Activated CD8-positive, alpha-beta memory T cell treated with anti-CD3 and anti-CD28 coated beads, Interleukin-2, amount 50 U/mL, for 1 hour (primary cell): Measurements from ENCODE around the gene MCM5.
"Not testable (repeated sequence)": the region's sequence is repeated elsewhere in the genome, so short reads cannot be mapped to it uniquely, and the experiment has no call there.

Source experiments
- DNase-seq: peaks from one replicate; pipeline ENCODE4 v3.0.0-alpha.2; 2020; ENCODE audit errors: extremely low read depth

Gene MCM5

DNA sequence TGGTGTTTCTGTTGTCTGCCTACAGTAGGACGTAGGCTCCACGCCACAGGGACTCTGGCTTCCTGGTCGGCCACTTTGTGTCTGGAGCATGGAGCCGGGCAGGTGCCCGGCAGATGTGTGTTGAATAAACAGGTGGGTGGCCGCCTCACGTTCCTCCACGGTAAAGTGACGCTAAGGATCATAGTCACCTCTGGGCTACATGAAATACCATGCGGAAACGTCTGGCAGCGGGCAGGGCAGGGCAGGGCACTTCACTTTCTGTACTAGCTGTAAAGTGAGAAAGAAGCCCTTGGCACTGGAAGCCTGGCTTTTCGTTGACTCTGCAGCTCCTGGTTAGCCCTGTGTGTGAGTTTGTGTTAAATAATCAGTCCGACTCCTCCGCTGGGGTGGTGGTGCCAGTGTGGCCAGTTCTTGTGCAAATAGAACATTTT lies 52.4 kb downstream of the MCM5 start:
- no peak for DNase-seq

DNA sequence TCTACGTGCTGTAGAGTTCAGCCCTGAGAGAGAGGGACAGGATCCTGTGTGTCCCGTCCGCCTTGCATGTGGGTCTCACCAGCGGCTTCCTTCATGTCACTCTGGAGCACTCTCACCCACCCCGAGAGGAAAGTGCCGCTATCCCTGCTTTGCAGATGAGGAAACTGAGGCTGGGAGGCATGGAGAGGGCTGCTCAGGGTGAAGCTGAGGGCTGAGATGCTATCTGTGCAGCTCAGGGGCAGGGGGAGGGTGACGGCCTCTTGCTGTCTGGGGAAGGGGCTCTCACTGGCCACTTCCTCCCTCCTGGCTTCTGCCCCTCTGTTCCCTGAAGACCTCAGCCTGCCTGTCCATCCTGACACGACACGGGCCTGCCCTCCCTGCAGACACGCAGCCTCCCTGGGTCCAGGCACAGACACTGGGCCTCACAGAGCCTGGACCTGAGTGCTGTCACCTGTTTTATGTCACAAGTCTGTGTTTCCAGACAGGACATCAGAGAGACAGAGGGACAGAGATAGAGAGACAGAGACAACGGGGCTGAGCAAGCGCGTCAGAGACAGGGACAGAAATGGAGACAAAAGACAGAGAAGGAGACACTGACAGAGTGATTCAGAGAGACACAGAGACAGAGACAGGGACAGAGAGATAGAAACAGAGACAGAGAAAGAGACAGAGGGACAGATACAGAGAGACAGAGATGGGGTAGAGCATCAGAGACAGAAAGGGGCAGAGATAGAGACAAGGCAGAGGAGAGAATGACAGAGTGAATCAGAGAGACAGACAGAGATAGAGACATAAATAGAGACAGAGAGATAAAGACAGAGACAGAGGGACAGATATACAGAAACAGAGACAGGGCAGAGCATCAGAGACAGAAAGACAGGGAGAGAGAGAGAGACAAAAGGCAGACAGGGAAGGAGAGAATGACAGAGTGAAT lies 53.1 kb downstream of the MCM5 start:
- DNase-seq = no peak

DNA sequence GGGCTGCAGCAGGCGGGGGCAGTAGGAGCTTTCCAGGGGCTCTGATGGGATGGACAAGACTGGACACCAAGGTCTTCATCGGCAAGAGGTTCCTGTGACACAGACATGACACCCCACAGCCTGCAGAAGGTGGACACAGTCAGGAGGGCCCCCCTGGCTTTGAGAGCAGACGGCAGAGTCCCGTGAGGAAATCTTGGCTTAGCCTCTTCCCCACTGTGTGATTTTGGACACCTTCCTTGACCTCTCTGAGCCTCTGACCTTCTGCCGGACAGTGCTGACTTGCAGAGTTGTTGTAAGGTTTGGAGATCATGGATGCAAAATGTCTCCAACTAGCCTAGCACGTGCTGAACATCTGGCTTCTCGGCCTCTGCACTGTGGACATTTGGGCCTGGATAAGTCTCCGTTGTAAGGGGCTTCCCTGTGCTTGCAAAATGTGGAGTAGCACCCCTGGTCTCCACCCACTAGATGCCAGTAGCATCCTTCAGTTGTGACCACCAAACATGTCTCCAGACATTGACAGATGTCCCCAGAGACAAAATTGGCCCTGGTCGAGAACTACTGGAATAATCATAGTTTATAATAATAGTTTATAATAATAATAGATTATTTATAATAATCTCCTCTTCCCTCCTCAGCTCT lies 54.6 kb downstream of the MCM5 start:
- DNase-seq = no peak

DNA sequence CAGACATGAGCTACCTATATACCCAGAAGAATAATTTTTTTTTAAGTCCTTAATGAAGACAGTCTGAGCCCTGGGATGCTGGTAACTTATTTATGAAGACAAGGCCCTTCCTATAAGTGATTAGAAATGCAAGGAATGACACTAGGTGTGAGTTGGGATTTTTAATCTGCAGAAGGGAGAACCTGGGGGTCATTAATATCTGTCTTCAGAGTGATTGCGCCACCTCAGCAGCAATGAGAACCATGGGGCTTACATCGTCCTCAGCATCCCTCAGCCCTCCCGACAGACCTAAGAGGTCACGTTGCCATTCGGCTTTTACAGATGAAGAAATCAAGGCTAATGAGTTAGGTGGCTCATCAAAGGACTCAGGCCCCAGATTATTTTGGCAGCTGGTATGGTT lies 55.6 kb downstream of the MCM5 start:
- no peak for DNase-seq

DNA sequence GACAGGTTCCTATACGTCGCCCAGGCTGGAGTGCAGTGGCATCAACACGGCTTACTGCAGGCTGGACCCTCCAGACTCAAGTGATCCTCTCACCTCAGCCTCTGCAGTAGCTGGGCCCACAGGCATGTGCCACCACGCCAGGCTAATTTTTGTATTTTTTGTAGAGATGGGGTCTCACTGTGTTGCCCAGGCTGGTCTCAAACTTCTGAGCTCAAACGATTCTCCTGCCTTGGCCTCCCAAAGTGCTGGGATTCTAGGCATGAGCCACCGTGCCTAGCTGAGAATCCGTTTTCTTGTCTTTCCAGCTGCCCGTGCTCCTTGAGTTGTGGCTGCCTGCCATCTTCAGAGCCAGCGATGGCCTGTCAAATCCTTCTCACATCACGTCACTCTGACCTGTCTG lies 56.8 kb downstream of the MCM5 start:
- no peak for DNase-seq

DNA sequence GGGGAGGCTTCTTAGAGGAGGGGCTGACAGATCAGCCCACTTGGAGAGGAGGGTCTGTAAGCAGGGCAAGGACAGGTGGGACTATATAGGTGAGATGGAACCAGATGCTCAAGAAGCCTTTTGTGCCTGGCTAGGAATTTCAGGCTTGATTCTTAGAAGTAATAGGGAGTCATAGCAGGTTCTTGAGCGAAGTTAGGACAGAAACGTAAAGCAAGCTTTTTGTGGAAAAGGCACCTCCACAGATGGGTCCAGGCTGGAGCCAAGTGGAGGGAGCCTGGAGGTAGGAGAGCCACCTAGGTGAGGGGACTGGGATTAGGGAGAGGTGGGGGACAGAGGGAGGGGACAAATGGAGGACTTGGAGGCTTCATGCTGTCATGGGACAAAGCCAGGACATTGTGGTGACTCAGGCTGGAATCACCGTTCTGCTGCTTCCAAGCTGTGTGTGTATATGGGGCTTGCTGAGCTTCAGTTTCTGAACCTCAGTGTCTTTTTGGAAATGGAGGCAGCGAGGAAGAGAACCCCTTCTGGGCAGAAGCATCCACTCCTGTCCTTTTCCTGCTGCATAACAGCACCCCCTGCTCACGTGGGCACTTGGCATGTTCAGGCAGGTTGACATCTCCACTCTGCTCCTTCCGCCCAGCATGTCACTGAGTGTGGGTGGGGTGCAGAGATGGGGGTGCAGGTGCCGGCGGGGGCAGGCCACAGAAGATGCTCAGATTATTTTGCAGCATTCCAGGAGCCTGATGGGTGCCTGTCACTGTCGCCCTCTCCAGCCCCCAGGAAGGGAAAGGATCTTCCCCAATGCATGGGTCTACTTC lies 58.0 kb downstream of the MCM5 start:
- DNase-seq = no peak

DNA sequence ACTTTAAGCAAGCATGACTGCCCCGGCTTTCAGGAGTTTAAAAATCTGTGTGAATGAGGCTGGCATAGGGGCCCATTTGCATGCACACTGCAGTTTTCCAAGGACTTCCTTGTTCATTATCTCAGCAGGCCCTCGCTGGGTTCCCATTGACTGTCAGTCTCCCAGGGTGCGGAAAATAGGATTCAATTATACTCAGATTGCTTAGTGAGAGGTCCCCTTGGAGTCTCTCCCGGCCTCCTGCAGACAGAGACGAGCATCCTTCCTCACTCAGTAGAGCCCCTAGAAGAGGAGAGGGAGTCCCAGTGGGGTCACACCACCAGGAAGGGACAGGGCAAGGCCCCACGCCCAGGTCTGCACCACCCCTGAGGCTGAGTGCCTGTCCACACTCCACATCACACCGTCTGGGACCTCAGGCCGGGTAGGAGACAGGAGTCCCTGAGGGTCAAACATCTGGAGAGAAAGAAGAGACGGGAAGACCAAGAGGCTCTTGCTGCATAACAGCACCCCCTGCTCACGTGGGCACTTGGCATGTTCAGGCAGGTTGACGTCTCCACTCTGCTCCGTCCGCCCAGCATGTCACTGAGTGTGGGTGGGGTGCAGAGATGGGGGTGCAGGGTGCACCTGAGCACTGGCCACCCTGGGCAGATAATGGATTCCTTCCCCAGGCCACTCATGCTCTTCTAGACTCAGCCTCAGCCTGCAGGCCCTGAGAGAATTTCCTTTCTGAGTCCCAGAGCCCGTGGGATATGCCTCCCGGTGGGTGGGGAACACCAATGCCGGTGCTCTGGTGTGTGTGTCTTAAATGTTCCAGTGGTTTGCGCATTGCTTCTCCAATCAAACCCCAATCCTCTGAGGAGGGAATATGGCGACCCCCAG lies 58.8 kb downstream of the MCM5 start:
- DNase-seq = no peak

DNA sequence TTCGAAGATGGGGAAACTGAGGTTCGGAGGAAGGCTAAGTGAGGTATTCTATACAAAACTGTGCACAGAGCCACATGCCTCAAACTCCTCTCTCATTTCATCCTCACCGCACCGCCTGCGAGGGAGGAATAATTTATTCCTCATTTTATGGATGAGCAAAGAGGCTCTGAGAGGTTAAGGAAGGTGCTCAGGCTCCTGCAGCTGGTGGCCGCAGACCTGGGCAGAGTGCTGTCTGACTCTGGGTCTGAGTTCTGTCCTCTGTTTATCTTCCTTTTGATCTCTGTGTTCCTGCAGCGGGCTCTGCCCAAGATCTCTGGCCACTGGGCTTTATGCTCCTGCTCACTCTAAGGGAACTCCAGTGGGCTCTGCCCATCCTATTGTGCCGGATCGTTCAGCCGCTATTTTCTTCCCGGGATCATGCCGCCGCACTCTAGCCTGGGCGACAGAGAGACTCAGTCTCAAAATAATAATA lies 59.5 kb downstream of the MCM5 start:
- DNase-seq = no peak

DNA sequence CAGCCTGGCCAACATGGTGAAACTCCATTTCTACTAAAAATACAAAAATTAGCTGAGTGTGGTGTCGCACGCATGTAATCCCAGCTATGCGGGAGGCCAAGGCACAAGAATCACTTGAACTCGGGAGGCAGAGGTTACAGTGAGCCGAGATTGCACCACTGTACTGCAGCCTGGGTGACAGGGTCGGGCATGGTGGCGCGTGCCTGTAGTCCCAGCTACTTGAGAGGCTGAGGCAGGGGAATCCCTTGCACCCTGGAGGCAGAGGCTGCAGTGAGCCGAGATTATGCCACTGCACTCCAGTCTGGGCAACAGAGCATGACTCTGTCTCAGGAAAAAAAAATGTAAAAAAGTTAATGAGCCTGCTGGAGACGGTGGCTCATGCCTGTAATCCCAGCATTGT lies 60.0 kb downstream of the MCM5 start:
- not testable (repeated sequence) for DNase-seq

DNA sequence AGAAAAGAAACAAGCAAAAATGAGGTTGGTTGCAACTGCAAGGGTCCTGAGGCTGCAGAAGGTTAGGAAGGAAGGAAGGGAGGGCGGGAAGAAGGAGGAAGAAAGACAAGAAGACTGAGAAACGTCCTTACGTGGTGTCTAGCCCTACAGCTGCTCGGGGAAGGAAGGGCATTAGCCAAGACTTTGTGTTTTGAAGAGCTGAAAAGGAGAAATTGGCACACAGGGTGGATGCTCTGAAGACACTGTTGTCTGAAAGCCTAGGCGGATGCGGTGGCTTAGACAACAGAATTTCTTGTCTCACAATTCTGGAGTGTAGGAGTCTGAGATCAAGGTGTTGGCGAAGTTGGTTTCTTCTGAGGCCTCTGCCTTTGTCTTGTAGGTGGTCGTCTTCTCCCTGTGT lies 60.7 kb downstream of the MCM5 start:
- DNase-seq = no peak

DNA sequence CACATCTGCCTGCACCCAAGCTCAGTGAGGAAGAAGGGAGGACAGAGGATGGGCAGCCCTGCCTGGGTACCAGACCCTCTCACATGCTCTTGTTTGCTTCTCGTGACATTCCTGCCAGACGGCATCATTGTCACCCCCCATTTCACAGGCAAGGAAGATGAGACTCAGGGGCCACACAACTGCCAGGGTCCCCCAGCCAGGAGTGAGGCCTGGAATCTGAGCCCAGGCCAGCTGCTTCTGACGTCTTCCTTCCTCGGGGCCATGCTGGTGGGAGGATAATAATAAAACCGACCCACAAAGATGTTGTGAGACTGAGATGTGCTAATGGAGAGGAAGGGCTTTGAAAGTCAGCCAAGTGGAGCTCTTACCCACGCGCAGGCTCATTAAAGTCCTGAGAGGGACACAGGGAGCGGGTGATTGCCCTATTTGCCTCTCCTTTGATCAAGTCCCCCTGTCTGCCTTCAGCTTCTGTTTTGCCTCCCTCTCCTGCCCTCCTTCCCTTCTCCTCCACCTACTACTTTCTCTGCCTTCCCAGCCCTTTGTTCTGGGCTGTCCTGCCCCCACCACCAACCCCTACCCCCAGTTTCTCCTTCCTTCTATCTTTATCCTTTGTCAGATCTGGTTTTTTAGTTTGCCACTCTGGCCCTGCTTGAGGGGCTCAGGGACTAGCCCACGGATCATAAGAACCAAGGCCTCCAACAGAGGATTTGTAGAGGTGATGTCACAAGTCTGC lies 62.7 kb downstream of the MCM5 start:
- DNase-seq = no peak

DNA sequence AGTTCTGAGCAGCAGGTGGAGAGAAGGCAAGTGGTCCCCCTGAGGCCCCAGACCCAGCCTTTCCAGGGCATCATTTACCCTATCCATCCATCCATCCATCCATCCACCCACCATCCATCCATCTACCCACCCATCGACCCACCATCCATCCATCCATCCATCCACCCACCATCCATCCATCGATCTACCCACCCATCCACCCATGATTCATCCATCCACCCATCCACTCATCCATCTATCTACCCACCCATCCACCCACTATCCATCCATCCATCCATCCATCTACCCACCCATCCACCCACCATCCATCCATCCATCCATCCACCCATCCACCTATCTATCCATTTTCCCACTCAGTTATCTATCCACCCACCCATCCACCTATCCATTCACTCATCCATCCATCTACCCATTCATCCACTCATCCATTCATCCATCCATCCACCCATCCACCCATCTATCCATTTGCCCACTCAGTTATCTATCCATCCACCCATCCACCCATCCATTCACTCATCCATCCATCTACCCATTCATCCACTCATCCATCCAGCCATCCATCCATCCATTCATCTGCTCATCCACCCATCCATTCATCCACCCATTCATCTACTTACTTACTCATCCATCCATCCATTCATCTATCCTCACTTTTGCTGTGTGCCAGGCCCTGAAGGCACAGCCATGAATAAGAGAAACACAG lies 63.4 kb downstream of the MCM5 start:
- no peak for DNase-seq

DNA sequence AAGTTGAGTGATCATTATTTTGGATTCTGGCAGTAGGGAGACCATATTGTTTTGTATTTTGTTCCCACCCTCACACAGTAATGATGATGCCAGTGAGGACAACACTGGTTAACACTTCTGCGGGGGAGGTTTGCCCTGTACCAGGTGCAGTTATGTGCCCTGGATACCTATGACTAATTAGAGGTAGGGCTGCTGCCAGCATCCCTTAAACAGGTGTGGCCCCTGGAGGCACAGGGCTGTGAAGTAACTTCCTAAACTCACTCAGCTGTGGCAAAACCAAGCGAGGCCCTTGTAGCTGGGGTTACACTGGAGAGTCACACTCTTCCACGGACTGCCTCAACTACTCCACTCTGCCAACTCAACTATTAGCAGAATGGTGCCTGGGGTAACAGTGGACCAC lies 64.5 kb downstream of the MCM5 start:
- no peak for DNase-seq

DNA sequence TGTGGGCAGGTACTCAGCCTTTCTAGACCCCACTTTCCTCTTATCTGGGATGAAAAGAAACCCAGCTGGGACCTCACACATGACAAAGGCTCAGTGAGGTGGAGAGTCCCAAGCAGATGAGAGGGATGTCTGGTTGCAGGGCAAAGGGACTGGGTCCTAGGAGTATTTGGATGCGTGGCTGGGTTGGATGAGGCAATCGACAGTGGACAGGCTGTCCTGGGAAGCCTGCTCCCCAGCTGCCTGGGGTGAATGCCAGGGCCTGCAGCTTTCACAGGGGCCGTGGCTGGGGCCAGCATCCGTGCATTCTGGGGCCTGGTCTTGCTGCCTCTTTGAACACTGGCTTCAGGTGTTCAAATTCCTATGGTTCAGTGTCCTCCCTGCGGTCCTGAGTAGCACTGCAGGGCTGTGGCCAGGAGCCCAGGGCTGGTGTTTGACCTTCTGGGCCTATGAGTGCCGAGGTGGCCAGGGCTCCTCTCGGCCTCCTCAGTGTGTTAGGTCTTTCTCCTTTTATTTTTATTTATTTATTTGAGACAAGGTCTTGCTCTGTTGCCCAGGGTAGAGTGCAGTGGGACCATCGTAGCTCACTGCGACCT lies 65.3 kb downstream of the MCM5 start:
- DNase-seq = no peak

DNA sequence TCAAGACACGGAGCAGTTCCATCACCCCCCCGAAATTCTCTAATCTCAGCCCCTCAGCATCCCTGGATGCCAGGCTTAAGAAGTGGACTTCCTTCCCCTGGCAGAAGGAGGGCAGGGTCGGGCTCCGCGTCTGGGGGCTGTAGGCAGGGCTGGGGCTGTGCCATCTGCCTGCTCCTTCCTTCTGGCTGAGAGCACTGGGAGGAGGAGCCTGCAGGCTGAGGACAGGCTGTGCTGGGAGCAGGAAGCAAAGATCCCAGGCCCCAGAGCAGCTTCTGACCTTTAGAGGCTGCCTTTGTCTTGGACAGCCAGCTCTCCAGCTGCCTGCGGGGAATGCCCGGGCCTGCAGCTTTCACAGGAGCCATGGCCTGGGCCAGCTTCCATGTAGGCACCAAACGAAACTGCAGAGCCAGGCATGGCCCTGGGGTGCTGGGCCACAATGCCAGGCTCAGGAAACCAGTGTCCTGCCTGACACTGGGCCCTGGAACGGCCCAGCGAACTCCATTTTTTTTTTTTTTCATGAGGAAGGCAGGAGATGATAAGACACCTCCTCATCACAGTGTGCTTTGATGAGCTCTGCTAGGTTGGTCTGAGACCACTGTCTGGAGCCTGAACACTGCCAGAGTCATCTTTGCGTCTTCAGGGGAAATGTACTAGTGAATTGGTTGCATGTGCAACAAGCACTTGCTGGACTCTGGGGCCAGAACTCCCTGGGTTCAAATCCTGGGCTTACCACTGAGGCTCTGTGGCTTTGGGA lies 67.9 kb downstream of the MCM5 start:
- DNase-seq = no peak

DNA sequence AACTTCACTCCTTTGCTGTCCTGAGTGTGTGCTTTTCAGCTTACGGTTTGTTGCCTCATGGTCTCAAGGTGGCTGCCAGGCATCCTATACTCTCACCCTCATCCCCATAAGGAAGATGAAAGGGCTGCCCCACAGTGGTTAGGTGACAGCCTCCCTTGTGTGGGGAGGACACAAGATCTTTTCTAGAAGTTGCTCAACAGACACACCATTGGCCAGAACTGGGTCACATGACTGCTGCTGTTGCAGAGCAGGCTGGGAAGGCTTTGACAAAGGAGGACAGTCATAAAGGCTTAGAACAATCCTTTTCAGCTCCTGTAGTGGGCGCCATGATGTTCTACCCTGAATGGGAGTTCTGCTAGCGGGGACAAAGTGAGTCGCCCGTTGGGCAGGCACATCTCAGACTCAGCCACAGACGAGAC lies 71.0 kb downstream of the MCM5 start:
- no peak for DNase-seq

DNA sequence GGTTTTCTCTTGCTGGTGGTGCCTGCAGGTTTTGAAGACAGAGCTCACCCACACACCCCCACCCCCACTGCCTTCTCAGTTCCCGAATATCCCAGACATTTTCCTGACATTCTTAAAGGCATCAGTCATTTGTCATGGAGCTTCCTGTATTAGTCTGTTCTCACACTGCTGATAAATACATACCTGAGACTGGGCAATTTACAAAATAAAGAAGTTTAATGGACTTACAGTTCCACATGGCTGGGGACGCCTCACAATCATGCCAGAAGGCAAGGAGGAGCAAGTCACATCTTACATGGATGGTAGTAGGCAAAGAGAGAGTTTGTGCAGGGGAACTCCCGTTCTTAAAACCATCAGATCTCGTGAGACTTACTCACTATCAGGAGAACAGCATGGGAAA lies 71.6 kb downstream of the MCM5 start:
- DNase-seq = not testable (repeated sequence)

DNA sequence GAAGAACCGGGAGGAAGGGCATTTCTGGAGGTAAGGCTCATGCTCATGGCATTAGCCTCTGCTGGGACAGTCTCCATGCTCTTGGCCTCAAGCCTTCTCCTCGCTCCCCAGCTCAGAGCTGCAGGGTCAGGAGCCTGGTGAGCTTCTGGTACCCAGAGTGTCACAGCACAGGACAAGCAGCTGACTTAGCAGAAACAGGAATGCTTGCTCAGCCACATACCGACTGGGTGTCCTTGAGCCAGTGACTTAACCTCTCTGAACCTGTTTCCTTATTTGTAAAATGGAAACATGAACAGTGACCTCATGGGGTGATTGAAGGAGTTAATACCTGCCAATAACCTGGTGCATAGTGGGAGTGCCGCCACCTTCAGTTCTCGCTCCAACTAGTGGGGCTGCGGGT lies 72.5 kb downstream of the MCM5 start:
- DNase-seq = no peak

DNA sequence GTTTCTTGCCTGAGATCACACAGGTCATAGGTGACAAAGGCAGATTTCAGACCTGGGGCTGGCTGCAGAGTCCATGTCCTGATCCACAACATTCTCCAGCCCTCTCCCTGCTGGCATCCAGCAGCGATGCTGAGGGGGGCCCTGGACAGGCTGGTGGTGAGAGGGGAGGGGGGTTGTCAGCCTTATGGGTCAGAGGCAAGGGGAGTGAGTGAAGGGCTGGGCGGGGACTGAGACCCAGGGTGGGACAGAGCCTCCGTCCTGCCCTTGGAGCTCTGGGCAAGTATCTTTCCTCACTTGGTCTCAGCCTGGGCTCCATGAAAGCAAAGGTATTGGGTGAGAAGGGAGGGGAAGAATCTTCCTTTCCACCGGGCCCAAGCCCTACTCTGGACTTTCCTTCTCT lies 74.0 kb downstream of the MCM5 start:
- DNase-seq = no peak
